ENCODE measurements around the gene PRPSAP1. TPM values are rescaled to one million over a fixed set of nuclear protein-coding genes. Genes with fewer than 3 reads are reported as not detected.
A peak's percentile ranks its signal among the peaks of the same experiment; 100 is the strongest.

Gene PRPSAP1
- total RNA-seq (2014; rRNA removed; shearing (Covaris generic)) (52.6 and 53.3 TPM in 2 replicates), total RNA-seq (2022) (111 and 130 TPM in 2 replicates), Bru-seq, nascent RNA (percentile 67 among the genes with signal in this experiment), BruChase-seq, experiment 1, labeled RNA remaining after a 6-hour chase (percentile 77 among the genes with signal in this experiment), BruChase-seq, experiment 2, labeled RNA remaining after a 2-hour chase (percentile 72 among the genes with signal in this experiment)
- long read RNA-seq, transcript PRPSAP1-206 (10 exons, 3,660 nt), result major isoform, 225 of 285 reads
- long read RNA-seq, partial matches to known transcripts, result 30 of 285 reads
- long read RNA-seq, other reads (novel, unspliced or antisense), result 28 of 285 reads

GRCh38 chr17:76353599-76354316, at the start of gene PRPSAP1:
Gene PRPSAP1, minus strand, starts transcription at chr17:76353916. Its CDS starts 213 bp downstream, at chr17:76353703.
- no peak for TF ChIP-seq EZH2phosphoT487 (IDR thresholded peaks at IDR 0.05; ENCODE audit: borderline replicate concordance, low read depth, low read length)
- no peak for TF ChIP-seq CTCF (conservative IDR thresholded peaks at IDR 0.05; ENCODE audit: low read length)
- Histone ChIP-seq H3K79me2 (ENCODE audit: insufficient read depth, low read depth, low read length) (peaks cover 27% of the 10 kb centered on the region), H3K27ac (ENCODE audit: low read depth, low read length, poor library complexity, severe bottlenecking) (peak within 1 kb of the TSS; percentile 78), H3K36me3 (ENCODE audit: insufficient read depth, low read length) (peaks cover 10% of the 10 kb centered on the region; the same call in 1 of the 2 replicates), H4K20me1 (ENCODE audit: insufficient read depth, low read length) (no peaks in the 10 kb centered on the region), H3K4me3 (ENCODE audit: low read depth, low read length, poor library complexity, severe bottlenecking) (peak within 1 kb of the TSS; percentile 91), H3K4me2 (ENCODE audit: low read length) (peak within 1 kb of the TSS; percentile 99), H3K9me2 (ENCODE audit: insufficient read depth, low read length) (no peaks in the 10 kb centered on the region), H3K4me1 (ENCODE audit: insufficient read depth, low read length, poor library complexity, severe bottlenecking) (peaks cover 43% of the 10 kb centered on the region), H2AFZ (ENCODE audit: low read length) (peak within 1 kb of the TSS; percentile 96), H3K9me3 (ENCODE audit: low read length) (no peaks in the 10 kb centered on the region)
- intact Hi-C loops (cut with micrococcal nuclease; ENCODE audit: unreplicated experiment), result loop anchor here (1.0 kb wide), 1 partner anchor 281 kb away; the partner anchor contains the start of gene SRP68
- DNase-seq (ENCODE audit: low spot score), result peak; percentile 97
- ChIA-PET CTCF (ENCODE audit: unreplicated experiment) (interaction anchor here (0.6 to 1.5 kb wide), 5 partner anchors 13 to 307 kb away, joined by 3 to 5 read pairs (median 3); no protein-coding TSS in a partner anchor), POLR2A (interaction anchor here (0.6 to 2.7 kb wide), 15 partner anchors 9 to 249 kb away, joined by 3 to 9 read pairs (median 3); no protein-coding TSS in a partner anchor)
- BruUV-seq (replicated peaks), result no TSS peak

GRCh38 chr17:76402711-76403110, 49.0 kb upstream of the PRPSAP1 start:
- no peak overlapping the region for H3K4me2 ChIP-seq (ENCODE audit: low read length)
- peaks cover 87% of the 10 kb centered on the region for H3K36me3 ChIP-seq (ENCODE audit: insufficient read depth, low read length)
- H3K4me1 ChIP-seq (ENCODE audit: insufficient read depth, low read length, poor library complexity, severe bottlenecking), result peaks cover 22% of the 10 kb centered on the region
- H4K20me1 ChIP-seq (ENCODE audit: insufficient read depth, low read length), result peaks cover 2% of the 10 kb centered on the region; the same call in 1 of the 2 replicates
- H3K4me3 ChIP-seq (ENCODE audit: low read depth, low read length, poor library complexity, severe bottlenecking), result no peak overlapping the region
- H3K9me2 ChIP-seq (ENCODE audit: insufficient read depth, low read length), result no peaks in the 10 kb centered on the region
- intact Hi-C loops (cut with micrococcal nuclease; ENCODE audit: unreplicated experiment), result no loop called here
- H3K27ac ChIP-seq (ENCODE audit: low read depth, low read length, poor library complexity, severe bottlenecking), result no peak overlapping the region
- peaks cover 22% of the 10 kb centered on the region; the same call in 1 of the 2 replicates for H3K79me2 ChIP-seq (ENCODE audit: insufficient read depth, low read depth, low read length)
- BruUV-seq (replicated peaks), result no TSS peak
- no peak overlapping the region for H2AFZ ChIP-seq (ENCODE audit: low read length)
- no peak for DNase-seq (ENCODE audit: low spot score)
- CTCF ChIA-PET (ENCODE audit: unreplicated experiment), result no interaction called here
- no peaks in the 10 kb centered on the region for H3K9me3 ChIP-seq (ENCODE audit: low read length)
- POLR2A ChIA-PET, result interaction anchor here (1.6 kb wide), 1 partner anchor 49 kb away, joined by 3 read pairs; the partner anchor contains the start of gene PRPSAP1
- TF ChIP-seq CTCF (conservative IDR thresholded peaks at IDR 0.05; ENCODE audit: low read length) (no peak), EZH2phosphoT487 (IDR thresholded peaks at IDR 0.05; ENCODE audit: borderline replicate concordance, low read depth, low read length) (no peak)
